GM12891 (cell line): ENCODE measurements around the gene USF2.

ENCODE experiments used
- POLR2A ChIP-seq: IDR thresholded peaks from 2 replicates; pipeline ENCODE4 v1.6.1; 2011; ENCODE audit warnings: low read depth, low read length, control low read depth
- POU2F2 ChIP-seq: IDR thresholded peaks from 2 replicates; pipeline ENCODE4 v1.6.1; 2011; ENCODE audit warnings: low read depth, mild to moderate bottlenecking, control low read depth, low read length, moderate library complexity

DNA sequence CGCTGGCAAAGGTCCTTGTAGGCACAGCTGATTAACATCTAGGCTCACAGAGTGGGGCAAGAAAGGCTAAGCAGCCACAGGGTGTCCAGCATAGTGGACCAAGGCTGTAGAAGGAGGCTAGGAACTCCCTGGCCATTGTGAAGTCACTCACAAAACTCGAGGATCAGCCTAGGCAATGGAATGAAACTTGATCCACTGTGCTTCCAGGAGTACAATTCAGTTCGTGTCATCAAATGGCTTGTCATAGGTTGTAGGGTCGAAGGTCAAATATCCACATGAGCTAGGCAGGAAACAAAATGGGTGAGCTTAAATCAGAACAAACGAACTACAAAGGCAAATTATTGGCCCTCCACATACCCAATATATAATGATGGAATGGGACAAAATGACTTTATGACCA lies 35.9 kb upstream of the USF2 start:
- TF ChIP-seq POLR2A (no peak), POU2F2 (no peak)
